Right lobe of liver (tissue), 4 donors: ENCODE data around the gene SDR42E2.
"Not testable (repeated sequence)": the region's sequence is repeated elsewhere in the genome, so short reads cannot be mapped to it uniquely, and the experiment has no call there.

Source experiments
- CTCF ChIP-seq, 4 donors: fragments of 200-600 bp in 3 of 4; fragments of 450-650 bp in 1 of 4; IDR thresholded peaks; one replicate each; pipeline versions ENCODE4 v1.5.1 to v1.8.0; 2016 to 2022; ENCODE audit warnings: antibody characterized with exemption in 4 of 4, mild to moderate bottlenecking in 2 of 4
- POLR2A ChIP-seq: fragments of 450-650 bp; IDR thresholded peaks from one replicate; pipeline ENCODE4 v1.6.1; 2017; ENCODE audit warnings: antibody characterized with exemption, mild to moderate bottlenecking
- donor health status: DM: no; HTN: no; CAD: no.
- donor health status: DM: no; HTN: no; CAD: no.
- donor health status: DM: no; HTN: yes; CAD: no.

- TF ChIP-seq CTCF (IDR thresholded peaks at IDR 0.05); POLR2A: not testable (repeated sequence)
These were observed 9.2 kb upstream of the SDR42E2 start for GRCh38 chr16:22153078-22153477.
